ENCODE results near the gene GEMIN5. TPM values are rescaled to one million over a fixed set of nuclear protein-coding genes. Genes with fewer than 3 reads are reported as not detected.

GEMIN5 gene
- total RNA-seq, 1 experiment from 2014 or later, result 50.6 TPM

DNA sequence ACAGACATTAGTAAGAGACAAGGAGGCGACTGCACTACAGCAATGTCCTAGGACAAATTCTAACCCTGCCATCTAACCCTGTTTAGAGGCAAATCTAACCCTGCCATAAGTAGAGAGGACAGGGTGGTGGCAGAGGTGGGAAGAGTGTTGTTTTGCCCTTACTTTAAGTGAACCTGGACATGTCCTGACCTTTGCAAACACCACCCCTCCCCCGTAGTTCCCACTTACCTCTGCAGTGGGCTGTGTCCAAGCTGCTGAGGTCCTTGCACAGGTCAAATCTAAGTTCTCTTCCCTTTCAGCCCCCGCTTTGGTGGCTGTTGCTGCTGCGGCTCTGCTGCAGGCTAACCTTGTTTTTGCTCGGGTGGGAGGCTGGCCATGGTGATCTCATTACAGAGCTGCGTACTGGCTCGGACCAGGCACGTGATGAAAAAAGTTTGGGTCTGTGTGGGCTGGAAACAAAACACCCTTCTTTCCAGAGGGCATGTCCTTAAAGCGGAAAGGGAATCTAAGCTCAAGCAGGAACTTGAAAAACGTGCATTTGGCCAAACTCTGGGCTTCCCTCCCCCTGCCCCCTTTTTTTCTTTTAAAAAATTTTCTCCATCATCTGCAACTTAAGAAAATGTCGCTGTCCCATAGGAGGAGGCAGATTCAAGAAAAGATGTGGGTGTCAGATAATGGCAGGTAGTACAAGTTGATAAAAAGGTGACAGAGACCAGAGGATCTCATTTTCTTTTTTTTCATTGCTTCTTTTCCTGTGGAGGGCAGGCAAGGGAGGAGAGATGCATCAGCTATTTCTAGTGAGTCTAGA is 87.6 kb downstream of the GEMIN5 start, which contains the start of gene FAXDC2:
Gene FAXDC2, minus strand, starts transcription at position 349 of the 808 bp plus-strand sequence. CDS start 12,425 bp downstream, outside the sequence.
- Histone ChIP-seq H3K9me3 (ENCODE audit: low read depth, low read length, poor library complexity, severe bottlenecking) (no peaks in the 10 kb centered on the region), H3K27ac (ENCODE audit: low read depth, low read length, poor library complexity, severe bottlenecking) (no peak within 1 kb of the TSS), H3K4me1 (ENCODE audit: insufficient read depth, low read length, poor library complexity, severe bottlenecking) (no peaks in the 10 kb centered on the region), H3K36me3 (ENCODE audit: insufficient read depth, low read length, poor library complexity, severe bottlenecking) (no peaks in the 10 kb centered on the region), H3K27me3 (replicated peaks; ENCODE audit: insufficient read depth, low read depth, low read length, poor library complexity) (no peaks in the 10 kb centered on the region), H3K4me3 (ENCODE audit: low read depth, low read length, poor library complexity, severe bottlenecking) (no peak within 1 kb of the TSS)
- no peak for DNase-seq (ENCODE audit: low spot score)
- BruUV-seq (replicated peaks), result no TSS peak
- ChIA-PET POLR2A (ENCODE audit: low non-redundant PET) (no interaction called here), CTCF (no interaction called here)
- intact Hi-C loops (cut with micrococcal nuclease; ENCODE audit: unreplicated experiment), result no loop called here
- TF ChIP-seq, protein P1, sequence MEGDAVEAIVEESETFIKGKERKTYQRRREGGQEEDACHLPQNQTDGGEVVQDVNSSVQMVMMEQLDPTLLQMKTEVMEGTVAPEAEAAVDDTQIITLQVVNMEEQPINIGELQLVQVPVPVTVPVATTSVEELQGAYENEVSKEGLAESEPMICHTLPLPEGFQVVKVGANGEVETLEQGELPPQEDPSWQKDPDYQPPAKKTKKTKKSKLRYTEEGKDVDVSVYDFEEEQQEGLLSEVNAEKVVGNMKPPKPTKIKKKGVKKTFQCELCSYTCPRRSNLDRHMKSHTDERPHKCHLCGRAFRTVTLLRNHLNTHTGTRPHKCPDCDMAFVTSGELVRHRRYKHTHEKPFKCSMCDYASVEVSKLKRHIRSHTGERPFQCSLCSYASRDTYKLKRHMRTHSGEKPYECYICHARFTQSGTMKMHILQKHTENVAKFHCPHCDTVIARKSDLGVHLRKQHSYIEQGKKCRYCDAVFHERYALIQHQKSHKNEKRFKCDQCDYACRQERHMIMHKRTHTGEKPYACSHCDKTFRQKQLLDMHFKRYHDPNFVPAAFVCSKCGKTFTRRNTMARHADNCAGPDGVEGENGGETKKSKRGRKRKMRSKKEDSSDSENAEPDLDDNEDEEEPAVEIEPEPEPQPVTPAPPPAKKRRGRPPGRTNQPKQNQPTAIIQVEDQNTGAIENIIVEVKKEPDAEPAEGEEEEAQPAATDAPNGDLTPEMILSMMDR (conservative IDR thresholded peaks at IDR 0.05; ENCODE audit: low read depth, low read length), result no peak
- no peak for TF ChIP-seq EZH2 (IDR thresholded peaks at IDR 0.05; ENCODE audit: borderline replicate concordance, low read depth, low read length, poor library complexity, severe bottlenecking)

DNA sequence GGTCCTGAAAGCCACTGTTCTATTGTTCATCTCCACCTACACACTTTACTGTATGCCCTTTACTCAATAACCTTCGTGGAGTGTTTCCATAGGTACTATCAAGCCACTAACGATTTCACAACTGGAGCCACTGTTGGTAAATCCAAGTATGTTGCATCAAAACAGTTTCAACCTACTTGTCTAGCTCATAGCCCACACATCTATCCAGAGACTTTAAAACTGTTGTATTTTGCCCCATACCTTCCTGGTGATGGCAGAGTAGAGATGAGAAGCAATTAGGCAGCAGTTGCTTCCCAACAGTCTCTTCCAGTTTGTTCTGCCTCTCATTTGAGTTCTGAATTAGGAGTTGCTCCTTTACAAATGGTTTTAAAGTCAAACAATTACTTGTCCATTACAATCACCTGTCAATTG is 88.2 kb downstream of the GEMIN5 start:
- H3K27ac ChIP-seq (ENCODE audit: low read depth, low read length, poor library complexity, severe bottlenecking), result no peak overlapping the region
- intact Hi-C loops (cut with micrococcal nuclease; ENCODE audit: unreplicated experiment), result no loop called here
- no TSS peak for BruUV-seq (replicated peaks)

DNA sequence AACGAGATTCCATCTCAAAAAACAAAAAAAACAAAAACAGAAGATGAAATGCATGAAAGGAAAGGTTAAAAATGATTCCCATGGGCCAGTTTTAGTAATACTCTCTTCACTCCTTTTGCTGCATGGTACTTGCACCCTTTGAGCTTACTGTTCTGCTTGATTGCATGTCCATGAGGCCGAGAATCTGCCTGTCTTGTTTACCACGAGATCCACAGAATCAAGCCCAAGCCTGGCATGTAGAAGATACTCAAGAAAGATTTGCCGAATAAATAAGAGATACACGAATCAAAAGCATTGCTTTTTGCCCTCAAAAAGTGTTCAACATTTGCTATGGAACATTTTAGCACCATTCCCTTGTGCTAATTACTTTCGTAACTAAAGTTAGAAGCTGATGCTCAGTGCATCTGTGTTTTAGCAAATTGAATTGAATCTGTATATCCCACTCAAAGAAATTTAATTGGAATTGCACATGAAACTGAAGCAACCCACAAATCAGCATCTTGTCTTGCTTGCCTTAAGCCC is 88.7 kb downstream of the GEMIN5 start:
- DNase-seq (ENCODE audit: low spot score), result no peak
- POLR2A ChIA-PET (ENCODE audit: low non-redundant PET), result no interaction called here
- CTCF ChIA-PET, result no interaction called here
- no peaks in the 10 kb centered on the region for H3K9me3 ChIP-seq (ENCODE audit: low read depth, low read length, poor library complexity, severe bottlenecking)
- BruUV-seq (replicated peaks), result no TSS peak
- H3K27me3 ChIP-seq (replicated peaks; ENCODE audit: insufficient read depth, low read depth, low read length, poor library complexity), result no peaks in the 10 kb centered on the region
- H3K4me1 ChIP-seq (ENCODE audit: insufficient read depth, low read length, poor library complexity, severe bottlenecking), result no peaks in the 10 kb centered on the region
- no peak overlapping the region for H3K4me3 ChIP-seq (ENCODE audit: low read depth, low read length, poor library complexity, severe bottlenecking)
- intact Hi-C loops (cut with micrococcal nuclease; ENCODE audit: unreplicated experiment), result no loop called here
- TF ChIP-seq EZH2 (IDR thresholded peaks at IDR 0.05; ENCODE audit: borderline replicate concordance, low read depth, low read length, poor library complexity, severe bottlenecking), result no peak
- TF ChIP-seq, protein P1 (conservative IDR thresholded peaks at IDR 0.05; ENCODE audit: low read depth, low read length), result no peak
- no peak overlapping the region for H3K27ac ChIP-seq (ENCODE audit: low read depth, low read length, poor library complexity, severe bottlenecking)
- no peaks in the 10 kb centered on the region for H3K36me3 ChIP-seq (ENCODE audit: insufficient read depth, low read length, poor library complexity, severe bottlenecking)

More for the DNA sequence above, 88.2 kb downstream of the GEMIN5 start:
- POLR2A ChIA-PET (ENCODE audit: low non-redundant PET), result no interaction called here
- no peak for TF ChIP-seq EZH2 (IDR thresholded peaks at IDR 0.05; ENCODE audit: borderline replicate concordance, low read depth, low read length, poor library complexity, severe bottlenecking)
- TF ChIP-seq, protein P1 (conservative IDR thresholded peaks at IDR 0.05; ENCODE audit: low read depth, low read length), result no peak
- Histone ChIP-seq H3K36me3 (ENCODE audit: insufficient read depth, low read length, poor library complexity, severe bottlenecking) (no peaks in the 10 kb centered on the region), H3K4me3 (ENCODE audit: low read depth, low read length, poor library complexity, severe bottlenecking) (no peak overlapping the region), H3K27me3 (replicated peaks; ENCODE audit: insufficient read depth, low read depth, low read length, poor library complexity) (no peaks in the 10 kb centered on the region), H3K9me3 (ENCODE audit: low read depth, low read length, poor library complexity, severe bottlenecking) (no peaks in the 10 kb centered on the region), H3K4me1 (ENCODE audit: insufficient read depth, low read length, poor library complexity, severe bottlenecking) (no peaks in the 10 kb centered on the region)
- DNase-seq (ENCODE audit: low spot score), result no peak
- CTCF ChIA-PET, result no interaction called here
